Mesenchymal stem cell (in vitro differentiated cells and primary cell): ENCODE results near the gene ZFP92.
A peak's percentile ranks its signal among the peaks of the same experiment; 100 is the strongest.
"Not testable (repeated sequence)": the region's sequence is repeated elsewhere in the genome, so short reads cannot be mapped to it uniquely, and the experiment has no call there.

Source experiments
- DNase-seq: peaks from one replicate; pipeline ENCODE4 v3.0.0-alpha.2; 2013
- H2AFZ ChIP-seq: one replicate; pipeline ENCODE4 v1.6.1; 2013; ENCODE audit warnings: low read depth, mild to moderate bottlenecking, control low read depth, inconsistent platforms, low read length, moderate library complexity
- H2AK5ac ChIP-seq: 2 replicates; pipeline ENCODE4 v1.6.1; 2013; ENCODE audit warnings: low read length, moderate library complexity, mild to moderate bottlenecking, inconsistent platforms; ENCODE audit not compliant: severe bottlenecking
- H2BK120ac ChIP-seq: one replicate; pipeline ENCODE4 v1.6.1; 2013; ENCODE audit warnings: low read depth, mild to moderate bottlenecking, inconsistent platforms, low read length, moderate library complexity
- H2BK12ac ChIP-seq, 2 experiments: one replicate each; pipeline ENCODE4 v1.6.1; 2013; ENCODE audit warnings: inconsistent platforms in 2 of 2, low read length in 2 of 2, mild to moderate bottlenecking in 2 of 2, moderate library complexity in 2 of 2, control low read depth in 1 of 2
- H2BK15ac ChIP-seq: one replicate; pipeline ENCODE4 v1.6.1; 2013; ENCODE audit warnings: mild to moderate bottlenecking, low read depth, inconsistent platforms; ENCODE audit not compliant: poor library complexity, severe bottlenecking
- H2BK5ac ChIP-seq: 2 replicates; pipeline ENCODE4 v1.6.1; 2013; ENCODE audit warnings: low read depth, mild to moderate bottlenecking, low read length, control low read depth, inconsistent platforms; ENCODE audit not compliant: poor library complexity, severe bottlenecking
- H3K14ac ChIP-seq, 2 experiments: one replicate each; pipeline ENCODE4 v1.6.1; 2013; ENCODE audit warnings: inconsistent platforms in 2 of 2, low read length in 2 of 2, control low read depth in 1 of 2, mild to moderate bottlenecking in 1 of 2, moderate library complexity in 1 of 2
- H3K18ac ChIP-seq, 2 experiments: one replicate each; pipeline ENCODE4 v1.6.1; 2013; ENCODE audit warnings: inconsistent platforms in 2 of 2, low read length in 2 of 2, control low read depth in 1 of 2, low read depth in 1 of 2, mild to moderate bottlenecking in 1 of 2
- H3K23ac ChIP-seq, 2 experiments: one replicate each; pipeline ENCODE4 v1.6.1; 2013; ENCODE audit warnings: inconsistent platforms in 2 of 2, low read length in 2 of 2, mild to moderate bottlenecking in 2 of 2, moderate library complexity in 2 of 2, control low read depth in 1 of 2
- H3K27ac ChIP-seq: 2 replicates; pipeline ENCODE4 v1.5.1; 2013; ENCODE audit warnings: mild to moderate bottlenecking, moderate library complexity, low read length, control low read depth, inconsistent platforms; ENCODE audit not compliant: poor library complexity, severe bottlenecking
- H3K27me3 ChIP-seq, 2 experiments: 2 replicates each; pipeline versions ENCODE4 v1.6.1 to v1.7.0; 2013; ENCODE audit warnings: low read length in 2 of 2, mild to moderate bottlenecking in 2 of 2, moderate library complexity in 2 of 2, control low read depth in 1 of 2, inconsistent platforms in 1 of 2; ENCODE audit not compliant: control insufficient read depth in 1 of 2, insufficient read depth in 1 of 2
- H3K36me3 ChIP-seq, 2 experiments: 2 replicates each; pipeline versions ENCODE4 v1.6.1 to v1.7.0; 2013; ENCODE audit warnings: low read length in 2 of 2, control low read depth in 1 of 2, inconsistent platforms in 1 of 2, low read depth in 1 of 2, mild to moderate bottlenecking in 1 of 2; ENCODE audit not compliant: insufficient read depth in 2 of 2, control insufficient read depth in 1 of 2
- H3K4ac ChIP-seq, 2 experiments: one replicate each; pipeline ENCODE4 v1.6.1; 2013; ENCODE audit warnings: inconsistent platforms in 2 of 2, low read length in 2 of 2, mild to moderate bottlenecking in 2 of 2, moderate library complexity in 2 of 2, control low read depth in 1 of 2, low read depth in 1 of 2
- H3K4me1 ChIP-seq: 2 replicates; pipeline ENCODE4 v1.6.1; 2013; ENCODE audit warnings: low read depth, low read length, control low read depth; ENCODE audit not compliant: control insufficient read depth, insufficient read depth
- H3K4me2 ChIP-seq: 2 replicates; pipeline ENCODE4 v1.6.1; 2013; ENCODE audit warnings: low read length, mild to moderate bottlenecking, inconsistent platforms; ENCODE audit not compliant: poor library complexity, severe bottlenecking
- H3K4me3 ChIP-seq, 2 experiments: 2 replicates each; pipeline versions ENCODE4 v1.5.1 to v1.7.0; 2013; ENCODE audit warnings: low read length in 2 of 2, mild to moderate bottlenecking in 2 of 2, control low read depth in 1 of 2, low read depth in 1 of 2; ENCODE audit not compliant: insufficient read depth in 1 of 2
- H3K79me1 ChIP-seq: replicated peaks from 2 replicates; pipeline ENCODE4 v1.6.1; 2013; ENCODE audit warnings: mild to moderate bottlenecking, control low read depth, low read length, inconsistent platforms; ENCODE audit not compliant: poor library complexity, severe bottlenecking
- H3K9ac ChIP-seq: 2 replicates; pipeline ENCODE4 v1.7.0; 2013; ENCODE audit warnings: mild to moderate bottlenecking, low read length, moderate library complexity
- H3K9me3 ChIP-seq: 2 replicates; pipeline ENCODE4 v1.7.0; 2013; ENCODE audit warnings: mild to moderate bottlenecking, low read length; ENCODE audit not compliant: control insufficient read depth
- H4K8ac ChIP-seq: one replicate; pipeline ENCODE4 v1.6.1; 2013; ENCODE audit warnings: inconsistent platforms, mild to moderate bottlenecking, low read length, moderate library complexity
- H4K91ac ChIP-seq: one replicate; pipeline ENCODE4 v1.6.1; 2013; ENCODE audit warnings: mild to moderate bottlenecking, low read length, inconsistent platforms
- WGBS: methylation state at CpG from one replicate; pipeline ENCODE4 v1.1.7; 2013; ENCODE audit warnings: mixed read lengths; 5-methylcytosine and 5-hydroxymethylcytosine counted together

The ZFP92 gene

DNA sequence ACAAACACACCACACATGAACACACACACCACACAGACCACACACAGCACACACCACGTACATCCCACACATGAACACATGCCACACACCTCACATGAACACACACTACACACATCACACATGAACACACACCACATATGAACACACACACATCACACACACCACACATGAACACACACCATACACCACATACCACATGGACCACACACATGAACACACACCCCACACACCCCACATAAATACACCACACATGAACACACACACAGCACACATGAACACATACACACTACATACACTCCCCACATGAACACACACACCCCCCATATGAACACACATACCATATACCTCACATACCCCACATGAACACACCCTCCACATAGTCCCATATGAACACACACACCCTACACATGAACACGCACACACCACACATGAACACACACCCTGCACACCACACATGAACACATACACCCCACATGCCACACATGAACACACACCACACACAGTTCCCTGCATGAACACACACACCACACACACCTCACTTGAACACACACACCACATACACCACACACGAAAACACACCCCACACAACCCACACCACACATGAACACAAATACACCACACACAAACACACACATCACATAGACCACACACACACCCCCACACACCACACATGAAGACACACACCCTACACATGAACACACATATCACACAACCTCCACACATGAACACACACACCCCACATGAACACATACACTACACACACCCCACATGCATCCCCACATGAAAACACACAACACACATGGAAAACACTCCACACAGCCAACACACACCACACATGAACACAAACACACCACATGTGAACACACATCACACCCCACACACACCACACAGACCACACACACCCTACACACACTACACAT, 28.4 kb upstream of the ZFP92 start:
- Histone ChIP-seq H3K14ac (no peak overlapping the region), H4K8ac (no peak overlapping the region), H3K4me3 (peak overlapping the region in 1 of 2 experiments; percentile 15), H2BK15ac (no peak overlapping the region), H3K36me3 (no peaks in the 10 kb centered on the region), H2BK12ac (no peak overlapping the region), H4K91ac (peak overlapping the region; percentile 56), H3K79me1 (no peaks in the 10 kb centered on the region), H3K4me1 (peaks cover 4% of the 10 kb centered on the region), H2BK120ac (no peak overlapping the region), H3K27me3 (peaks cover 0 to 18% of the 10 kb centered on the region in 2 experiments), H3K23ac (no peak overlapping the region), H3K27ac (no peak overlapping the region), H2AFZ (no peak overlapping the region), H3K9ac (peak overlapping the region; percentile 90), H3K4ac (no peak overlapping the region), H2BK5ac (no peak overlapping the region), H2AK5ac (no peak overlapping the region), H3K9me3 (no peaks in the 10 kb centered on the region), H3K4me2 (no peak overlapping the region), H3K18ac (no peak overlapping the region)
- 91% methylated on average over 3 of the region's 3 CpGs for WGBS
- DNase-seq = no peak

DNA sequence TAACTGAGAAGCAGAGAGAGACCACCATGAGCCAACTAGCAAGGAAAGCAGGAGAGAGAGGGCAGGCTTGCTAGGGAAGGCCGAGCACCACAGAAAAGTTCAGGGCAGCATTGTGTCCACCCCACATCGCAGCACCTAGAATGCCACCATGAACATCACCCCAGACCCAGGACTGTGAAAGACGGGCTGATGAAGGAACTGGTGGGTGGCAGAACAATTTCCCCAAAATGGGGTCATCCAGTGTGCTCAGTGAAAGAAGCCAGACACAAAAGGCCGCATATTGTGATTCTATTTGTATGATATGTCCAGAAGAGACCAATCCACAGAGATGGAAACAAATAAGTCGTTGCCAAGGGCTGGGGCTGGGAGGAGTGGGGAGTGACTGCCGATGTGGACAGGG, 26.9 kb upstream of the ZFP92 start:
- no peak overlapping the region for H3K4me2 ChIP-seq

DNA sequence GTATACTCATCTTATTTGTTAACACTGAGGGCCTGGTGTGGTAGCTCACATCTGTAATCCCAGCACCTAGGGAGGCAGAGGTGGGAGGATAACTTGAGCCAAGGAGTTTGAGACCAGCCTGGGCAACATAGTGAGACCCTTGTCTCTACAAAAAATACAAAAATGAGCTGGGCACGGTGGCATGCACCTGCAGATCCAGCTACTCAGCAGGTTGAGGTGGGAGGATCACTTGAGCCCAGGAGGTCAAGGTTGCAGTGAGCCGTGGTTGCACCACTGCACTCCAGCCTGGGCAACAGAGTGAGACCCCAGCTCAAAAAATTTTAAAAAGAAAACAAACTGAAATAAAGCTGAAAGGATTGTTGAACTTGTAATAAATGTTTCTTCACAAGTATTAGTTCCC, 26.3 kb upstream of the ZFP92 start:
- 17% methylated on average over 1 of the region's 2 CpGs for WGBS
- not testable (repeated sequence) for DNase-seq, H4K91ac ChIP-seq, H3K18ac ChIP-seq, H2BK15ac ChIP-seq, H2BK5ac ChIP-seq, H3K4me2 ChIP-seq, H3K27ac ChIP-seq, H3K4ac ChIP-seq, H3K14ac ChIP-seq, H3K9ac ChIP-seq, H2AK5ac ChIP-seq, H2BK120ac ChIP-seq, H3K36me3 ChIP-seq, H3K4me3 ChIP-seq, H3K9me3 ChIP-seq, H2BK12ac ChIP-seq, H3K79me1 ChIP-seq, H4K8ac ChIP-seq, H3K23ac ChIP-seq, H3K4me1 ChIP-seq, H2AFZ ChIP-seq
- H3K27me3 ChIP-seq = peaks cover 0 to 24% of the 10 kb centered on the region in 2 experiments

More for the DNA sequence above, 26.9 kb upstream of the ZFP92 start:
- Histone ChIP-seq H3K23ac (no peak overlapping the region), H3K9me3 (no peaks in the 10 kb centered on the region), H3K27ac (no peak overlapping the region), H3K18ac (no peak overlapping the region), H2BK5ac (no peak overlapping the region), H3K4me3 (no peak overlapping the region), H3K4ac (no peak overlapping the region), H2BK12ac (no peak overlapping the region), H4K91ac (no peak overlapping the region), H3K79me1 (no peaks in the 10 kb centered on the region), H2BK120ac (no peak overlapping the region), H3K4me1 (peaks cover 4% of the 10 kb centered on the region), H2AFZ (no peak overlapping the region), H3K36me3 (no peaks in the 10 kb centered on the region), H2BK15ac (no peak overlapping the region), H2AK5ac (no peak overlapping the region), H3K27me3 (peaks cover 0 to 24% of the 10 kb centered on the region in 2 experiments), H4K8ac (no peak overlapping the region), H3K14ac (no peak overlapping the region), H3K9ac (no peak overlapping the region)
- no peak for DNase-seq
- WGBS = 88% methylated on average over 5 of the region's 6 CpGs

DNA sequence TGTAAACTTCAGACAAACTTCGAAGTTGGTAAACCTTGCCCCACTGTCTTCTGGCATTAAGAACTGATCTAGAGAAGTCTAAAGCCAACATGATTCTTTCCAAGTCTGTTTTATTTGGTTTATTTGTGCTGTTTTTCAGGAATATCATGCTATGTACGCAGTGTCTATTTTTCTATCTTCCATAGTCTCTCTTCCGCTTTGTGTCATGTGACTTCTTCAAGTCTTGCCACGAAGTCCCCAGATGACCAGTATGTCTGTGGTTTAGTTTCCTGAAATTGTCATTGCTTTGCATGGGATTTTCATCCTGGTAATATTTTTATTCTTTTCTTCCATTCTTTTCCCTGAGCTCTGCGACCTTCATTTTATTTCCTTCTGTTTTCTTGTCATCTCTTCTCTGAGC, 25.2 kb upstream of the ZFP92 start:
- no peaks in the 10 kb centered on the region for H3K36me3 ChIP-seq
- no peak overlapping the region for H3K4ac ChIP-seq
- H3K4me2 ChIP-seq = no peak overlapping the region
- H2BK15ac ChIP-seq = no peak overlapping the region
- peaks cover 3% of the 10 kb centered on the region for H3K4me1 ChIP-seq
- H3K9me3 ChIP-seq = no peaks in the 10 kb centered on the region
- DNase-seq = no peak
- H3K4me3 ChIP-seq = no peak overlapping the region
- no peak overlapping the region for H4K8ac ChIP-seq
- no peak overlapping the region for H2AFZ ChIP-seq
- no peaks in the 10 kb centered on the region for H3K79me1 ChIP-seq
- no peak overlapping the region for H2BK5ac ChIP-seq
- H3K9ac ChIP-seq = no peak overlapping the region
- H2BK12ac ChIP-seq = no peak overlapping the region
- H3K18ac ChIP-seq = no peak overlapping the region
- no peak overlapping the region for H2BK120ac ChIP-seq
- no peak overlapping the region for H4K91ac ChIP-seq
- H2AK5ac ChIP-seq = no peak overlapping the region
- H3K27me3 ChIP-seq = peaks cover 0 to 24% of the 10 kb centered on the region in 2 experiments
- WGBS = no CpG with 5 or more reads among the region's 5 CpGs
- no peak overlapping the region for H3K27ac ChIP-seq
- no peak overlapping the region for H3K23ac ChIP-seq
- no peak overlapping the region for H3K14ac ChIP-seq
